ENCODE data around the gene ANKEF1. TPM values are rescaled to one million over a fixed set of nuclear protein-coding genes. Genes with fewer than 3 reads are reported as not detected.

ANKEF1 gene
- total and polyA plus RNA-seq, 4 donors = 2.0 to 8.4 (median 5.6) TPM

DNA sequence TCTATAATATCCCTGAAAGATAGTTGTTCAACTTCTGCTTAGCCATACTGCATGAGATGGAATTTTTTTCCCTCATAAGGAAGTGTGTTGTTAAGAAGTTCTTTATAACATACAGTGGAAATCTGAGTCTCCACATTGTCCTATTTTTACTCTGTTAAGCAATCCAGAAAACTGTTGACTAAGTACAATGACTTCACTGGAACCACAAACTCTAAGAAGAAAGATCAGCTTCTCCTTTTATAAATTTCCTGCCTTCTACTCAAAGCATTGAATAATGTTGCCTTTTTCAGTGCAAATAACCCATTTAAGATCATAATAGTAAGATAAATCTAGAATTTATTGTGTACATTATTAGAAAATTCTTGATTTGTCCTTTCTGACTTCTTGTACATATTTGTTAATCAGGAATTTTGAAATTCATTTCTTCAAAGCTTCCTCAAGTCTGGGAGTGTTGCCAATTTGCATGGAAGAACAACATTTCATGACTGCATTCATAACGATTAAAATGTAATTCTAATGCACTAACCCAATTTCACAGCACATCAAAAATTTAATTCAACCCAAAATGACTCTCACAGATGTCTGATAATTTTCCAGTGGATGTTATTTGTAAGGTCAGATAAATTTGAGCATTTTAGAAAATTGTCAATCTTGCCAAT lies 45.6 kb upstream of the ANKEF1 start:
- Histone ChIP-seq H3K36me3 (ENCODE audit: control insufficient read depth in 4 of 4, insufficient read depth in 4 of 4, low read length in 4 of 4) (no peaks in the 10 kb centered on the region), H3K4me1 (ENCODE audit: control insufficient read depth in 5 of 5, insufficient read depth in 5 of 5, low read length in 5 of 5) (no peaks in the 10 kb centered on the region), H3K9me3 (ENCODE audit: control insufficient read depth in 4 of 4, insufficient read depth in 3 of 4, low read length in 3 of 4) (no peaks in the 10 kb centered on the region), H3K27me3 (ENCODE audit: control insufficient read depth in 3 of 3, insufficient read depth in 3 of 3, low read length in 2 of 3) (no peaks in the 10 kb centered on the region), H3K9ac (ENCODE audit: insufficient read depth in 1 of 2, low read length in 2 of 2) (no peak overlapping the region), H3K4me3 (no peak overlapping the region), H3K27ac (ENCODE audit: low read depth in 1 of 2, low read length in 1 of 2) (no peak overlapping the region)
- TF ChIP-seq CTCF (IDR thresholded peaks at IDR 0.05; ENCODE audit: control extremely low read depth, extremely low read depth) = no peak
- DNase-seq (peak in 2 of 3 donors; percentile 91 to 95), ATAC-seq (ENCODE audit: insufficient read depth, low FRiP score) (peak; percentile 34)
- 14 to 19% methylated on average over 1 of the region's 1 CpG for WGBS, 2 donors

GRCh38 chr20:9993137-9993536 lies 41.6 kb upstream of the ANKEF1 start:
- H3K4me3 ChIP-seq = no peak overlapping the region
- WGBS, 2 donors = 69 to 76% methylated on average over 4 of the region's 4 CpGs
- H3K9me3 ChIP-seq (ENCODE audit: control insufficient read depth in 4 of 4, insufficient read depth in 3 of 4, low read length in 3 of 4) = no peaks in the 10 kb centered on the region
- no peak for TF ChIP-seq CTCF (IDR thresholded peaks at IDR 0.05; ENCODE audit: control extremely low read depth, extremely low read depth)
- no peak for ATAC-seq (ENCODE audit: insufficient read depth, low FRiP score)
- DNase-seq = no peak
- H3K4me1 ChIP-seq (ENCODE audit: control insufficient read depth in 5 of 5, insufficient read depth in 5 of 5, low read length in 5 of 5) = no peaks in the 10 kb centered on the region
- no peak overlapping the region for H3K9ac ChIP-seq (ENCODE audit: insufficient read depth in 1 of 2, low read length in 2 of 2)
- H3K27me3 ChIP-seq (ENCODE audit: control insufficient read depth in 3 of 3, insufficient read depth in 3 of 3, low read length in 2 of 3) = no peaks in the 10 kb centered on the region
- no peak overlapping the region for H3K27ac ChIP-seq (ENCODE audit: low read depth in 1 of 2, low read length in 1 of 2)
- H3K36me3 ChIP-seq (ENCODE audit: control insufficient read depth in 4 of 4, insufficient read depth in 4 of 4, low read length in 4 of 4) = no peaks in the 10 kb centered on the region

DNA sequence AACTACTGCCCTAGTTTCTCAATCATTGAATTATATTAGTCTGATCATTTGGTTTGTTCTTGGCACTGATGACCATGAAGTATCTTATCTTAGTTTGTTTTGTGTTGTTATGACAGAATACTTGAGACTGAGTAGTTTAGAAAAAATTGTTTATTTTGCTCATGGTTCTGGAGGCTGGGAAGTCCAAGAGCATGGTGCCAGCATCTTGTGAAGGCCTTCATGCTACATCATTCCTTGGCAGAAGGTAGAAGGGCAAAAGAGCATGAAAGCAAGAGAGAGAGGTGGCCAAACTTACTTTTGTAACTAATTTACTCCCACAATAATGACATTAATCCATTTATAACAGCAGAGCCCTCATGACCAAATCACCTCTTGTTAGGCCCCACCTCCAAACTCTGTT lies 40.1 kb upstream of the ANKEF1 start:
- Histone ChIP-seq H3K4me1 (ENCODE audit: control insufficient read depth in 5 of 5, insufficient read depth in 5 of 5, low read length in 5 of 5) (no peaks in the 10 kb centered on the region), H3K9ac (ENCODE audit: insufficient read depth in 1 of 2, low read length in 2 of 2) (no peak overlapping the region), H3K27me3 (ENCODE audit: control insufficient read depth in 3 of 3, insufficient read depth in 3 of 3, low read length in 2 of 3) (no peaks in the 10 kb centered on the region), H3K27ac (ENCODE audit: low read depth in 1 of 2, low read length in 1 of 2) (no peak overlapping the region), H3K36me3 (ENCODE audit: control insufficient read depth in 4 of 4, insufficient read depth in 4 of 4, low read length in 4 of 4) (no peaks in the 10 kb centered on the region), H3K4me3 (no peak overlapping the region), H3K9me3 (ENCODE audit: control insufficient read depth in 4 of 4, insufficient read depth in 3 of 4, low read length in 3 of 4) (no peaks in the 10 kb centered on the region)
- TF ChIP-seq CTCF (IDR thresholded peaks at IDR 0.05; ENCODE audit: control extremely low read depth, extremely low read depth) = no peak
- no peak for ATAC-seq (ENCODE audit: insufficient read depth, low FRiP score)
- DNase-seq = no peak
